ENCODE measurements around the gene GPR65. TPM values are rescaled to one million over a fixed set of nuclear protein-coding genes. Genes with fewer than 3 reads are reported as not detected.

The GPR65 gene
- total and polyA plus RNA-seq, 9 of the 15 experiments (the other 6 are each of a cell fraction or from before 2014, with no cell fraction given), result 0.03 to 0.11 (median 0.04) TPM; not detected in 6

DNA sequence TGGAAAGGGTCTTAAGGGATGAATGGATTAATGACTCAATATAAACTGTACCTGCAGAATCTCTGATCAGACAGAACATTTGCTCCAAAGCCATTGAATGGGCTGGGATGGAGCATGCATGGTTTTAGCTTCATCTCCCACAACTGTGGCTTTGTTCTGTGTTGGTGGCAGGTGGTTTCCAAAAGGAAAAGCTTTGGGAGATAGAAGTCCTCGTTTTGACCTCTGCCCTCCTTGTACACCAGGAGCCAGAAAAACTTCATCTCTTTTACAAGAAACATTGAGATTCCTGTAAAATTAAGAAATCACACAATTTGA lies 39.5 kb downstream of the GPR65 start:
- H3K4me1 ChIP-seq (replicated peaks in 1 of 2; ENCODE audit: control insufficient read depth in 2 of 2, insufficient read depth in 2 of 2, low read length in 2 of 2), result no peaks in the 10 kb centered on the region
- H3K36me3 ChIP-seq (ENCODE audit: control insufficient read depth, insufficient read depth, low read length), result no peaks in the 10 kb centered on the region
- ATAC-seq (no peak), FAIRE-seq (no peak), DNase-seq (ENCODE audit: extremely low read depth in 1 of 4, low spot score in 3 of 4) (no peak)
- H3K9me3 ChIP-seq (replicated peaks; ENCODE audit: control insufficient read depth, insufficient read depth, low read depth, low read length), result no peaks in the 10 kb centered on the region
- H3K4me2 ChIP-seq (ENCODE audit: insufficient read depth, low read length), result no peak overlapping the region
- H2AFZ ChIP-seq (ENCODE audit: low read depth, low read length), result no peak overlapping the region
- no TSS peak for BruUV-seq (replicated peaks)
- no peaks in the 10 kb centered on the region for H4K20me1 ChIP-seq (replicated peaks; ENCODE audit: control insufficient read depth, insufficient read depth, low read length)
- no peaks in the 10 kb centered on the region; a peak in 1 of 5 replicates for H3K27me3 ChIP-seq (ENCODE audit: control insufficient read depth in 2 of 2, insufficient read depth in 2 of 2, low read length in 2 of 2)
- H3K9ac ChIP-seq (ENCODE audit: insufficient read depth in 1 of 2, low read depth in 2 of 2, low read length in 2 of 2), result no peak overlapping the region
- no peak overlapping the region for H3K27ac ChIP-seq (ENCODE audit: extremely low read depth, low read depth, low read length)
- in situ Hi-C loops (cut with MboI), result no loop called here
- H3K79me2 ChIP-seq (ENCODE audit: control insufficient read depth, insufficient read depth, low read length), result no peaks in the 10 kb centered on the region
- 0% methylated on average over 1 of the region's 1 CpG for WGBS (ENCODE audit: insufficient coverage, low coverage, missing lambda C conversion rate)
- no peak overlapping the region for H3K4me3 ChIP-seq
- ChIA-PET POLR2A (no interaction called here), CTCF (ENCODE audit: low intra/inter-chr PET ratio) (no interaction called here)
- TF ChIP-seq KDM1A (IDR thresholded peaks at IDR 0.05) (no peak), AFF4 (CRISPR knock-in tag; IDR thresholded peaks at IDR 0.05) (no peak), TAF1 (IDR thresholded peaks at IDR 0.05; ENCODE audit: control insufficient read depth, extremely low read depth, insufficient read depth, low read length, severe bottlenecking) (no peak), SLC30A9 (CRISPR knock-in tag; IDR thresholded peaks at IDR 0.05) (no peak), FOS (IDR thresholded peaks at IDR 0.05; ENCODE audit: extremely low read depth, insufficient read length) (no peak), NFE2 (IDR thresholded peaks at IDR 0.05; ENCODE audit: low read depth) (no peak)
- TF ChIP-seq, protein P1, sequence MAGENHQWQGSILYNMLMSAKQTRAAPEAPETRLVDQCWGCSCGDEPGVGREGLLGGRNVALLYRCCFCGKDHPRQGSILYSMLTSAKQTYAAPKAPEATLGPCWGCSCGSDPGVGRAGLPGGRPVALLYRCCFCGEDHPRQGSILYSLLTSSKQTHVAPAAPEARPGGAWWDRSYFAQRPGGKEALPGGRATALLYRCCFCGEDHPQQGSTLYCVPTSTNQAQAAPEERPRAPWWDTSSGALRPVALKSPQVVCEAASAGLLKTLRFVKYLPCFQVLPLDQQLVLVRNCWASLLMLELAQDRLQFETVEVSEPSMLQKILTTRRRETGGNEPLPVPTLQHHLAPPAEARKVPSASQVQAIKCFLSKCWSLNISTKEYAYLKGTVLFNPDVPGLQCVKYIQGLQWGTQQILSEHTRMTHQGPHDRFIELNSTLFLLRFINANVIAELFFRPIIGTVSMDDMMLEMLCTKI (IDR thresholded peaks at IDR 0.05; ENCODE audit: partially characterized antibody), result no peak
- intact Hi-C loops (cut with micrococcal nuclease), result no loop called here
- no peaks in the 10 kb centered on the region for H3K9me1 ChIP-seq (ENCODE audit: control insufficient read depth, insufficient read depth, low read length)

All from K562 (cell line).